Mesothelial cell of epicardium (in vitro differentiated cells): ENCODE measurements around the gene PBOV1. TPM values are rescaled to one million over a fixed set of nuclear protein-coding genes. Genes with fewer than 3 reads are reported as not detected.

Experiments
- DNase-seq, 2 experiments: peaks; one replicate each; pipeline ENCODE4 v3.0.0; 2021; ENCODE audit warnings: low spot score in 2 of 2; ENCODE audit not compliant: unreplicated experiment in 2 of 2
- H3K27ac Mint-ChIP-seq: 2 replicates; pipeline ENCODE4 v1.8.0; 2021; ENCODE audit warnings: mixed read lengths
- H3K27me3 Mint-ChIP-seq: 2 replicates; pipeline ENCODE4 v1.8.0; 2021; ENCODE audit warnings: low read depth, mixed read lengths
- H3K36me3 Mint-ChIP-seq: 2 replicates; pipeline ENCODE4 v1.8.0; 2021; ENCODE audit warnings: mixed read lengths
- H3K4me1 Mint-ChIP-seq: 2 replicates; pipeline ENCODE4 v1.8.0; 2021; ENCODE audit warnings: mixed read lengths
- H3K4me3 Mint-ChIP-seq: 2 replicates; pipeline ENCODE4 v1.8.0; 2021; ENCODE audit warnings: mild to moderate bottlenecking, moderate library complexity, mixed read lengths
- H3K9me3 Mint-ChIP-seq: 2 replicates; pipeline ENCODE4 v1.8.0; 2021; ENCODE audit warnings: mixed read lengths
- CTCF ChIP-seq: fragments of 200-600 bp; sonication (generic); IDR thresholded peaks from one replicate; pipeline ENCODE4 v1.5.0; 2021; ENCODE audit warnings: antibody characterized with exemption; ENCODE audit not compliant: unreplicated experiment
- total RNA-seq: library from RNA; stranded (reverse); gene quantifications from 3 replicates; pipeline ENCODE4 v1.2.1, GENCODE V29; 2021

Gene PBOV1
- not detected in 3 replicates for total RNA-seq

DNA sequence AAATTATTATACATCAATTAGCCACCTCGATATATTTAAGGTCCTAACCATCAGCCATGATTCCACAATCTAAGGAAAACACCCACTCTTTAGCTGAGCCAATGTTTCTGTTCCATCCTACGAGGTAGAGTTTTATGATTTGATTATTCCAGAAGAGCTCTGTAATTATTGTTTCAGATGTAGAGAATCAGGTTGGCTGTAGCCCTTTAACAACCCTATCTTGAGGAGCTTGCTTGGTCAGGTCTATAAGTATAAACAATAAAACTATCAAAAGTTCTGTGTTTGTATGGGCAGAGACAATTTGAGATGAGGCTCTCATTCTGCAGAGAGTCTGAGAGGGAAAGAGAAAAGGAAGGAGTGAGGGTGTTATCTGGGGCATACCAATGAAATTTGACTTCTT lies at the start of gene PBOV1:
PBOV1 (minus strand) TSS at position 43 of the 400 bp plus-strand sequence. CDS start 96 bp downstream, outside the sequence.
- Mint-ChIP-seq H3K27me3 (no peaks in the 10 kb centered on the region), H3K9me3 (no peaks in the 10 kb centered on the region), H3K4me3 (no peak within 1 kb of the TSS), H3K4me1 (peaks cover 24% of the 10 kb centered on the region), H3K36me3 (no peaks in the 10 kb centered on the region), H3K27ac (no peak within 1 kb of the TSS)
- no peak for TF ChIP-seq CTCF
- no peak for DNase-seq

GRCh38 chr6:138266095-138266494 lies 47.8 kb upstream of the PBOV1 start:
- H3K4me1 Mint-ChIP-seq: peaks cover 9% of the 10 kb centered on the region
- DNase-seq: no peak
- H3K9me3 Mint-ChIP-seq: no peaks in the 10 kb centered on the region
- H3K27me3 Mint-ChIP-seq: no peaks in the 10 kb centered on the region
- H3K4me3 Mint-ChIP-seq: no peak overlapping the region
- no peak for TF ChIP-seq CTCF
- H3K36me3 Mint-ChIP-seq: no peaks in the 10 kb centered on the region
- H3K27ac Mint-ChIP-seq: no peak overlapping the region

- Mint-ChIP-seq H3K27ac (no peak overlapping the region), H3K4me3 (no peak overlapping the region), H3K27me3 (no peaks in the 10 kb centered on the region), H3K9me3 (no peaks in the 10 kb centered on the region), H3K36me3 (no peaks in the 10 kb centered on the region), H3K4me1 (peaks cover 9% of the 10 kb centered on the region)
- no peak for DNase-seq
- TF ChIP-seq CTCF: no peak
Observed at GRCh38 chr6:138264372-138264880, 46.1 kb upstream of the PBOV1 start.

DNA sequence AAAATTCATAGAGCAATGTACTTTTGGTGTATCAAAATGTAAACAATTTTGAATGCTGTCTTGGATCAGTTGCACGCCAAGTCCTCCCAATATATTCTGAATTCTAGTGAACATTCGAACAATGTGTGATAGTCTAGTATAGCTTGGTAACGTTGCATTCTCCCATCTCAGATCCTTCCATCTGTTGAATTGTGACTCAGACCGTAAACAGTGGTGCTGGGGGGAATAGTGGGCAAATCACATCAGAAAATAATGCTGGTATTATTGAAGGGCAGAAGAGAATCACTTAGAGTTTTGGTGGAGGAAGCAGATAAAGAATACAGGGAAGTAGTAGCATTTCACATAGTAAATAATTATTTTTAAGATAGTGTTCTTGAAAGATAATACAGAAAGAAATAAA lies 45.7 kb upstream of the PBOV1 start:
- TF ChIP-seq CTCF: no peak

DNA sequence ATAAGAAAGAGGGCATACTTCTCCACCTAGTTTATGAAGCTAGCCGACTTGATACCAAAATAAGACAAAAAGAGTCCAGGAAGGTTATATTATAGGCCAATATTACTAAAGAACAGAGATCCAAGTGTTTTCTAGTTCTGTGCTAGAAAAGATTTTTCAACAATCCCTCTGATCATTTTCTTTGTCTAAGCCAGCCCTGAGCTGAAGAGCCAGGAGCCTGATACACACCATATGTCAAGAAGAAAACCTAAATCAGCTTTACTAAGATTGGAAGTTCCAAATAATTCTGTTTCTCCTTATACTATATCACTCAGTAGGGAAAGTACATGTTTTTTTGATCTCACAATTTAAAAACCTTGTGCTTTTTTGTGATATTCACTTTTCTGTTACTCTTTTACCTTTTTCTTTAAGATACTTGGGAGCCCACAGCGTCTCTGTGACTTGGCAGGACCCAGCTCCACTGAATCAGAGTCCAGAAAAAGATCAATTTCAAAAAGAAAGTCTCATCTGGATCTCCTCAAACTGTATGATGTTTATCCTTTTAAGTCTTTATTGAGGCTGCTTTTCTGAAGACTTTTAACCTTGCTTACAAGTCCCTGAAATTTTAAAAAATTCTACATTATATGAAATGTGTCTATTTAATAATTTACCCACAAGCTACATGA lies 43.0 kb upstream of the PBOV1 start:
- no peaks in the 10 kb centered on the region for H3K27me3 Mint-ChIP-seq
- no peak for DNase-seq
- no peaks in the 10 kb centered on the region for H3K4me1 Mint-ChIP-seq
- no peak for TF ChIP-seq CTCF
- H3K9me3 Mint-ChIP-seq: no peaks in the 10 kb centered on the region
- peak overlapping the region; percentile 64 for H3K27ac Mint-ChIP-seq
- H3K4me3 Mint-ChIP-seq: no peak overlapping the region
- no peaks in the 10 kb centered on the region for H3K36me3 Mint-ChIP-seq

More for the DNA sequence above, 45.7 kb upstream of the PBOV1 start:
- Mint-ChIP-seq H3K4me1 (peaks cover 8% of the 10 kb centered on the region), H3K27ac (no peak overlapping the region), H3K36me3 (no peaks in the 10 kb centered on the region), H3K27me3 (no peaks in the 10 kb centered on the region), H3K4me3 (no peak overlapping the region), H3K9me3 (no peaks in the 10 kb centered on the region)
- no peak for DNase-seq
